ENCODE data around the gene PGBD5.
A peak's percentile ranks its signal among the peaks of the same experiment; 100 is the strongest.
"Not testable (repeated sequence)": the region's sequence is repeated elsewhere in the genome, so short reads cannot be mapped to it uniquely, and the experiment has no call there.

Gene PGBD5, protein sequence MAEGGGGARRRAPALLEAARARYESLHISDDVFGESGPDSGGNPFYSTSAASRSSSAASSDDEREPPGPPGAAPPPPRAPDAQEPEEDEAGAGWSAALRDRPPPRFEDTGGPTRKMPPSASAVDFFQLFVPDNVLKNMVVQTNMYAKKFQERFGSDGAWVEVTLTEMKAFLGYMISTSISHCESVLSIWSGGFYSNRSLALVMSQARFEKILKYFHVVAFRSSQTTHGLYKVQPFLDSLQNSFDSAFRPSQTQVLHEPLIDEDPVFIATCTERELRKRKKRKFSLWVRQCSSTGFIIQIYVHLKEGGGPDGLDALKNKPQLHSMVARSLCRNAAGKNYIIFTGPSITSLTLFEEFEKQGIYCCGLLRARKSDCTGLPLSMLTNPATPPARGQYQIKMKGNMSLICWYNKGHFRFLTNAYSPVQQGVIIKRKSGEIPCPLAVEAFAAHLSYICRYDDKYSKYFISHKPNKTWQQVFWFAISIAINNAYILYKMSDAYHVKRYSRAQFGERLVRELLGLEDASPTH

GRCh38 chr1:230426246-230427093 is at the start of gene PGBD5:
Gene PGBD5 (minus strand): TSS chr1:230426332. CDS start chr1:230425928, 404 bp downstream.
- DNase-seq = peak; percentile 58

- not testable (repeated sequence) for DNase-seq
Observed at GRCh38 chr1:230474924-230475323, 48.8 kb upstream of the PGBD5 start.

GRCh38 chr1:230470750-230471149 is 44.6 kb upstream of the PGBD5 start:
- not testable (repeated sequence) for DNase-seq

DNA sequence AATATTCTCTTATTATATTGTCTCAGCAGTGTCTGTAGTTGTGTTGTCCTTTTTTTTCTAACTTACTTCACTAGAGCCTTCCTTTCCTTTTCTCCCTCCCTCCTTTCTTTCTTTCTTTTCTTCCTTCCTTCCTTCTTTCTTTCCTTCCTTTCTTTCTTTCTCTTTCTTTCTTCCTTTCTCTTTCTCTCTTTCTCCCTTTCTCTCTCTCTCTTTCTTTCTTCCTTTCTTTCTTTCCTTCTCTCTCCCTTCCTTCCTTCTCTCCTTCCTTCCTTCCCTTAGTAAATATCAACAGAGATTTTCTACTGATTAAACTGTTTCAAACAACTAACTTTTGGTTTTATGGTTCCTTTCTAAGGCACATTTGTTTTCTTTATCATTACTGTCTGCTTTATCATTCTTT is 43.1 kb upstream of the PGBD5 start:
- no peak for DNase-seq

GRCh38 chr1:230465691-230466090 is 39.6 kb upstream of the PGBD5 start:
- no peak for DNase-seq

- no peak for DNase-seq
Observed at GRCh38 chr1:230464671-230465070, 38.5 kb upstream of the PGBD5 start.

DNA sequence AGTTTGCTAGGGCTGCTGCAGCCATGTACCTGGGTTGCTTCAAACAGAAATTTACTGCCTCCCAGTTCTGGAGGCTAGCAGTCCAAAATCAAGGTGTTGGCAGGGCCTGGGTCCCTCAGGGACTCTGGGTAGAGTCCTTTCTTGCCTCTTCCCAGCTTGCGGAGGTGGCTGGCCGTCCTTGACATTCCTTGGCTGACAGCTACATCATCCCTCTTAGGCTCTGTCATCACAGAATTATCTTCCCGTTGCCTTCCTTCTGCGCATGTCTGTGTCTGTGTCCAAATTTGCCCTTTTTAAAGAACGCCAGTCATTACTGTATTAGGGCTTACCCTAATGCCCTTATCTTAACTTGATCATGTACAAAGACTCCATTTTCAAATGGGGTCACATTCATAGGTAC is 37.6 kb upstream of the PGBD5 start:
- no peak for DNase-seq

DNA sequence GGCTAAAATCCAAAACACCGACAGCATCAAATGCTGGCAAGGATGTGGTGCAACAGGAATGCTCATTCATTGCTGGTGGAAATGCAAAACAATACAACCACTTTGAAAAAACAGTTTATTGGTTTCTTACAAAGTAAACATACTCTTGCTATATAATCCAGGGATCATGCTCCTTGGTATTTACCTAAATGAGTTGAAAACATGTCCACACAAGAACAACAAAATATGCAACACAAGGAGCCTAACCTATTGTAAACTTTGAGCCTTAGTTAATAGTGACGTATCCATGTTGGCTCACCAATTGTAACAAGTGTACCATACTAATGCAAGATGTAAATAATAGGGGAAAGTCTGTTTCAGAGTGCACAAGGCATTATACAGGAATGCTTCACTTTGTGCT is 37.2 kb upstream of the PGBD5 start:
- no peak for DNase-seq

- DNase-seq = no peak
Observed at GRCh38 chr1:230459465-230459864, 33.3 kb upstream of the PGBD5 start.

GRCh38 chr1:230458509-230458908 is 32.4 kb upstream of the PGBD5 start:
- no peak for DNase-seq

DNA sequence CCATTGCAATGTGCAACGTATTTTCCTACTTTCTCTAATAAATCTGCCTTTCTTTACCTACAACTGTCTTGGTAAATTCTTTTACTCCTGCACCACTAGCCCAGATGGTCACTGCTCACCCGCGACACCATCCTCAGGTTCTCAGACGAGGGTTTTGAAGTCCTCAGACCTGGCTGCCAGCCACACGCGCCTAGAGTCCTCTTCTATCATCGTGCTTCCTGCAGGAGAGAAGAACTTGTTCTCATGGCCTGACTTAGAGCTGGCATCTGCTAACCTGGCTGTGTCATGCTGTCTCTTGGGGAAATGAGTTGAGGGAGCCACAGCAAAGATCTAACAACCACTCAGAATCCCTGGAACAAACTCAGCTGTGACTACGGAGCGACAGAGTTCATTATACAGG is 30.3 kb upstream of the PGBD5 start:
- DNase-seq = no peak

DNA sequence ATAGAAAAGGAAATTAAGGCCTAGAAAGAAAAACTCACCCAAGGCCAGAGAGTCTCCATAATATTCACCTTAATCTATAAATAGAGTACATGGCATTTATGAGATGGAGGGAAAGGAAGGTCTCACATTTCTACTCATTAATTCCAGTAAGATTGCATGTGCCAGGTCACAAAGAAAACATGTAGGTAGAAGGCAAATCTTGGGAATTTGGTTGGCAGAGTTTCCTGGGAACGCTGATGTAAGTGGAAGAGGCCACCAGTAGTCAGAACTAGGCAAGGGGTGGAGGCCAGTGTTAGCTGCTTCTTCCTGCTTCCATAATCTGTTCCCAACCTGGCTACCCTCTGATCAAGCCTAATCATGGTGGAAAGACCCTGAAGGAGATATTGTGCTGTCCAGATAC is 29.2 kb upstream of the PGBD5 start:
- no peak for DNase-seq

DNA sequence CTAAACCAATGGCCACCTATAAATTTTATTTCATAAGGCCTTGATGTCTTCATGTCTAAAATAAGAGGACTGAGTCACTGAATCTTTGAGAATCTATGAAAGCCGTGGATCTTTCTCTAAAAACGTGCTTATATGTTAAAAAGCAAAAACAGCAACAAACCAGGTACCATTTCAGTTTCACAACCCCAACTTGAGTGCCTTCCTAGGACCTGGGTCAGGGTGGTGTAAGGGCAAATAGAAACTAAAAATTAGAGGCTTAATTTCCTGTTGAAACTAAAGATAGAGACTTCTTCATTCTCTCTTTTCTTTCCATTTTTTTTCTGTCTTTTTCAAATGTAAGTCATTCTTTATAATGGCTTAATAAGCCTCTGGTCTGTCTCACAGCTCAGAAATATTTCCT is 27.2 kb upstream of the PGBD5 start:
- DNase-seq = no peak

DNA sequence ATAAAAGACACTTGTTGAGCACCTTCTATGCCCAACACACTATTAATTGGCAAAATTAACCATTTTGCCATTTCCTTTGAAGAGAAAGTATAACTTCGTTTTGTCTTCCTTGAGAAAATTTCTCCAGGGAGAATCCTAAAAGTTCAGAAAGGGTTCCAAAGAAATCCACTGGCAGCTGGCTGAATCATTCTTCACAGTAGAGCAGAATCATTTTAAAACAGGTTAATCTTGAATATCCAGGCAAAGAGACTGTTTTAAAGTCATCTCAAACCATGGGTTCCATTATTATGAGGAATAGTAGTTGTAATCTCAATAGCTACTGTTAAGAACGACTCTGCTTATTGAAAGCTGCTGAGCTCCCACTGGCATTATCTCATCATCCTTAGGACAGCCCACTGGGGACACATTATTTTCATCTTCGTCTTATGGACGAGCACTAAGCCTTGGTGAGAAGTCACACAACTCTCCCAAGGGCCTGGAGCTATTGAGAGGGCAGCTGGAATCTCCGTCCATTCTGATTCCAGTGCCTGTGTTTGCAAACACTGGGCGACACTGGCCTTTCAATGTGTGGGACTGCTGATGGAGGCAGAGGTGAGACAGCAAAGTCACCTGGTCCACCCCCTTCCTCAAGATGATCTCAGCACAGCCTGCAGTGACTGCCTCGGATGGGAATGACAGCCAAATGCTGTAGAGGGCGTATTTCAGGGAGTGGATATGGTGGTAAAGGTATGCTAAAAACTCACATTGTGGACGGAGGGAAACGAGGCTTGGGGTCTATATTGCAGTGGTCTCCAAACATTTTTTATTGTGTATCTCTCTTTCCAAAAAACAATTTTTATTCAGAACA is 15.3 kb upstream of the PGBD5 start:
- DNase-seq = no peak

- DNase-seq = no peak
Observed at GRCh38 chr1:230435108-230435507, 9.0 kb upstream of the PGBD5 start.

DNA sequence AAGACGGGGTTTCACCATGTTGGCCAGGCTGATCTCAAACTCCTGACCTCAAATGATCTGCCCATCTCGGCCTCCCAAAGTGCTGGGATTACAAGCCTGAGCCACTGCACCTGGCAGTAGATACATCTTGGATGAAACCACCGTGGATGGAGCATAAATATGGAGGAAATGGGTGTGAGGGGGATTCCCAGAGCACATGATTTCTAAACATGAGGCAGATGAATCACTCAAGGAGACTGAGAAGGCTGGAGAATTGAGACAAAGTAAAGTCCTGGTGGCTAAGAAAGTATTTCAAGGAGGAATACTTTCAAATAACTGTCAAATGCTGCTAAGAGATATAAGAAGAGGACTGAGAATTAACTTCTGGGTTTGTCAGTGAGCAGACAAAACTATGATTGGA is 5.4 kb upstream of the PGBD5 start:
- no peak for DNase-seq

DNA sequence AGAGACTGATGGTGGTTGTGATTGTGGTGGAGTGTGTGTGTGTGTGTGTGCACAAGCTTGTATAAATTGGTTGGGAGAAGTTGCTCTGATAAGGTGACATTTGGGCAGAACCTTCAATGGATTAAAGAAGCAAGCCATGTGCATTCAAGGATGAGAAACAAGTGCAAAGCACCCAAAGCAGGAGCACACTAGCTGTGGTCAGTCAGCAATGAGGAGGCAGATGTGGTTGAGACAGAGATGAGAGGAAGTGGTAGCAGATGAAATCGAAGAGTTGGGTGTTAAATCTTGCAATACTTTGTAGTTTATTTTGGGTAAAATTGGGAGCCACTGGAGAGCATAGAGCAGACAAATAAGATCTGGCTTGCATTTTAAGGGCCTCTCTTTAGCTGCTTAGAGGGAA is 4.4 kb upstream of the PGBD5 start:
- no peak for DNase-seq

DNA sequence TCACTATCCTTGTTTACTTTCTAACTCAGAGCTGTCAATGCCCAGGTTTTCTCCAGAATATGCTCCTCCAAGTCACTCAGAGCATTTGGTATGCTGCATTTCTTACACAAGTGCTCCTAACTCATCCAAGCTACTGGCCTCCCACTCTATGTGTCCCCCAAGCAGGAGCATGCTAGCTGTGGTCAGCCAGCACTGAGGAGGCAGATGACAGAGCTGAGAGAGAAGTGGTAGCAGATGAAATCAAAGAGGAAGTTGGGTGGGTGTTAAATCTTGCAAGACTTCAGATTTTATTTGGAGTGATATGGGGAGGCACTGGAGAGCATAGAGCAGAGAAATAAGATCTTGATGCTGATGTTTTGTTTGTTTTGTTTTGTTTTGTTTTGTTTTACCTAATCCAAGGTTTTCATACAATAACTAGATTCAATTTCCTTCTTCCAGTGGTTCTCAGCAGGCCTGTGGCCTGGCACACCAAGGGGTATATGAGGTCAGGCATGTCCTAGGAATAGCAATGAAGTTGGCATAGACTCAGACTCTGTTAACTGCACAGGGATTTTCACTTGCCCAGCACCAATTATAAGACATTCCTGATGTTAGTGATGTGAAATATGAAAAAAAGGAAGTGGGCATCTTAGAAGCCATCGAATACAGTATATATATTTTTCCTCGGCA is 3.1 kb upstream of the PGBD5 start:
- no peak for DNase-seq

- no peak for DNase-seq
Observed at GRCh38 chr1:230427981-230428380, 1.8 kb upstream of the PGBD5 start.

GRCh38 chr1:230427094-230427876 is 1.2 kb upstream of the PGBD5 start:
- no peak for DNase-seq

Data from stimulated activated CD4-positive, alpha-beta T cell treated with anti-CD3 and anti-CD28 coated beads, Interleukin-12 subunit alpha, Interleukin-12 subunit beta, amount 100 ng/mL, for 4 hours (primary cell).